GM23338 (cell line): ENCODE measurements around the gene OR9Q2. TPM values are rescaled to one million over a fixed set of nuclear protein-coding genes. Genes with fewer than 3 reads are reported as not detected.

Experiments
- ATAC-seq: fragments of 200-7000 bp; cut with Tn5 transposase; 3 replicates; pipeline ENCODE4 v1.9.1; 2020
- DNase-seq: peaks from one replicate; pipeline ENCODE4 v3.0.0-alpha.2; 2015; ENCODE audit warnings: low spot score
- H2AFZ ChIP-seq: fragments of 200-600 bp; sonication (generic); 2 replicates; pipeline ENCODE4 v1.8.0; 2016; ENCODE audit warnings: antibody characterized with exemption, mild to moderate bottlenecking, moderate library complexity
- H3F3A ChIP-seq: fragments of 200-600 bp; sonication (generic); replicated peaks from 2 replicates; pipeline ENCODE4 v1.8.0; 2017; ENCODE audit warnings: antibody characterized with exemption, mixed run types, low read depth
- H3K27ac ChIP-seq: fragments of 200-600 bp; sonication (generic); 2 replicates; pipeline ENCODE4 v1.6.1; 2016; ENCODE audit warnings: low read depth
- H3K27me3 ChIP-seq: fragments of 200-600 bp; sonication (generic); 2 replicates; pipeline ENCODE4 v1.8.0; 2016; ENCODE audit warnings: mild to moderate bottlenecking, mixed run types, moderate library complexity; ENCODE audit not compliant: insufficient read depth
- H3K36me3 ChIP-seq: fragments of 200-600 bp; sonication (generic); 2 replicates; pipeline ENCODE4 v1.8.0; 2016; ENCODE audit warnings: mild to moderate bottlenecking; ENCODE audit not compliant: insufficient read depth
- H3K4me1 ChIP-seq: fragments of 200-600 bp; sonication (generic); 2 replicates; pipeline ENCODE4 v1.8.0; 2016; ENCODE audit warnings: mild to moderate bottlenecking, moderate library complexity; ENCODE audit not compliant: insufficient read depth
- H3K4me2 ChIP-seq: fragments of 200-600 bp; sonication (generic); 2 replicates; pipeline ENCODE4 v1.7.1; 2017; ENCODE audit warnings: mixed run types
- H3K4me3 ChIP-seq: fragments of 200-600 bp; sonication (generic); 2 replicates; pipeline ENCODE4 v1.6.1; 2016; ENCODE audit warnings: mixed run types
- H3K79me2 ChIP-seq: fragments of 200-600 bp; sonication (generic); replicated peaks from 2 replicates; pipeline ENCODE4 v1.8.0; 2017; ENCODE audit warnings: mild to moderate bottlenecking; ENCODE audit not compliant: insufficient read depth
- H3K9me2 ChIP-seq: fragments of 200-600 bp; sonication (generic); 2 replicates; pipeline ENCODE4 v1.8.0; 2017; ENCODE audit not compliant: insufficient read depth
- H4K20me1 ChIP-seq: fragments of 200-600 bp; sonication (generic); replicated peaks from 2 replicates; pipeline ENCODE4 v1.8.0; 2017; ENCODE audit warnings: mild to moderate bottlenecking; ENCODE audit not compliant: insufficient read depth
- H3K27ac Mint-ChIP-seq: 2 replicates; pipeline ENCODE4 v1.8.0; 2020; ENCODE audit warnings: inconsistent platforms, mild to moderate bottlenecking, moderate library complexity, mixed read lengths
- H3K27me3 Mint-ChIP-seq: 3 replicates; pipeline ENCODE4 v1.8.0; 2022; ENCODE audit warnings: low read depth, mild to moderate bottlenecking, moderate library complexity, mixed read lengths, inconsistent platforms; ENCODE audit not compliant: insufficient read depth, poor library complexity
- H3K36me3 Mint-ChIP-seq: 3 replicates; pipeline ENCODE4 v1.8.0; 2021; ENCODE audit warnings: low read depth, mild to moderate bottlenecking, inconsistent platforms, moderate library complexity, mixed read lengths
- H3K4me1 Mint-ChIP-seq: 3 replicates; pipeline ENCODE4 v1.8.0; 2020; ENCODE audit warnings: mild to moderate bottlenecking, inconsistent platforms, mixed read lengths
- H3K4me3 Mint-ChIP-seq: 3 replicates; pipeline ENCODE4 v1.8.0; 2021; ENCODE audit warnings: moderate library complexity, mild to moderate bottlenecking, inconsistent platforms, mixed read lengths
- H3K9me3 Mint-ChIP-seq: 3 replicates; pipeline ENCODE4 v1.8.0; 2020; ENCODE audit warnings: moderate library complexity, mild to moderate bottlenecking, inconsistent platforms, mixed read lengths
- CREB1 ChIP-seq: fragments of 250-450 bp; sonication (Bioruptor Pico); IDR thresholded peaks from 2 replicates; pipeline ENCODE4 v1.5.0; 2020; ENCODE audit warnings: low read depth, mild to moderate bottlenecking, moderate library complexity
- CTCF ChIP-seq, 2 experiments: fragments of 200-600 bp in 1 of 2; sonication (generic) in 1 of 2; conservative IDR thresholded peaks; 2 replicates each; pipeline versions ENCODE4 v1.5.1 to v1.6.1; 2016 to 2017; ENCODE audit warnings: antibody characterized with exemption in 2 of 2, low read depth in 2 of 2, mild to moderate bottlenecking in 2 of 2, moderate library complexity in 1 of 2
- ETS1 ChIP-seq: IDR thresholded peaks from 2 replicates; pipeline ENCODE4 v1.6.1; 2016; ENCODE audit warnings: antibody characterized with exemption
- EZH2 ChIP-seq: fragments of 200-600 bp; sonication (generic); IDR thresholded peaks from one replicate; pipeline ENCODE4 v1.8.0; 2017; ENCODE audit warnings: antibody characterized with exemption, mild to moderate bottlenecking, low read depth; ENCODE audit not compliant: unreplicated experiment
- EZH2phosphoT487 ChIP-seq: fragments of 200-600 bp; sonication (generic); IDR thresholded peaks from one replicate; pipeline ENCODE4 v1.8.1; 2018; ENCODE audit warnings: antibody characterized with exemption; ENCODE audit not compliant: unreplicated experiment
- JUNB ChIP-seq: IDR thresholded peaks from one replicate; pipeline ENCODE4 v1.6.1; 2016; ENCODE audit warnings: antibody characterized with exemption; ENCODE audit not compliant: unreplicated experiment
- NANOG ChIP-seq: IDR thresholded peaks from 2 replicates; pipeline ENCODE4 v1.6.1; 2016; ENCODE audit warnings: antibody characterized with exemption, borderline replicate concordance
- POLR2AphosphoS5 ChIP-seq: IDR thresholded peaks from 2 replicates; pipeline ENCODE4 v1.6.1; 2016; ENCODE audit warnings: antibody characterized with exemption, low read depth
- REST ChIP-seq: IDR thresholded peaks from one replicate; pipeline ENCODE4 v1.6.1; 2018; ENCODE audit warnings: antibody characterized with exemption; ENCODE audit not compliant: unreplicated experiment
- STAT1 ChIP-seq: IDR thresholded peaks from one replicate; pipeline ENCODE4 v1.6.1; 2016; ENCODE audit warnings: antibody characterized with exemption; ENCODE audit not compliant: unreplicated experiment
- ZNF114 ChIP-seq: fragments of 250-450 bp; sonication (Bioruptor Pico); IDR thresholded peaks from 2 replicates; pipeline ENCODE4 v1.5.0; 2020; ENCODE audit warnings: mild to moderate bottlenecking, moderate library complexity
- ZNF331 ChIP-seq: fragments of 250-450 bp; sonication (Bioruptor Pico); IDR thresholded peaks from 2 replicates; pipeline ENCODE4 v1.5.0; 2020; ENCODE audit warnings: low read depth, mild to moderate bottlenecking, moderate library complexity
- ZNF462 ChIP-seq: fragments of 250-450 bp; sonication (Bioruptor Pico); IDR thresholded peaks from 2 replicates; pipeline ENCODE4 v1.5.0; 2020; ENCODE audit warnings: mild to moderate bottlenecking, moderate library complexity
- long read RNA-seq: library from polyadenylated mRNA; unstranded; transcript quantifications from one replicate; pipeline ENCODE4 v2.0.0, GENCODE V29; 2020; ENCODE audit not compliant: unreplicated experiment
- polyA plus RNA-seq: library from polyadenylated mRNA; unstranded; fragments of >200 nt; fragmentation: Nextera tagmentation; extraction: Ambion mirVana; gene quantifications from 2 replicates; pipeline ENCODE4 v1.2.1, GENCODE V29; 2016
- total RNA-seq: library from RNA; depleted of rRNA; stranded (reverse); fragments of >200 nt; shearing (Covaris generic); gene quantifications from 2 replicates; pipeline ENCODE4 v1.2.3, GENCODE V29; 2014; rRNA removed

Gene OR9Q2
- total RNA-seq = 0.17 TPM in 1 of 2 replicates, not detected in the other
- polyA plus RNA-seq = not detected in 2 replicates
- long read RNA-seq = 0 reads

GRCh38 chr11:58188770-58189169 lies at the start of gene OR9Q2:
TSS of gene OR9Q2 (plus strand) at chr11:58189070. CDS start at chr11:58190491, 1,421 bp downstream.
- Mint-ChIP-seq H3K27me3 (no peaks in the 10 kb centered on the region), H3K27ac (no peak within 1 kb of the TSS), H3K4me3 (no peak within 1 kb of the TSS), H3K36me3 (no peaks in the 10 kb centered on the region), H3K9me3 (no peaks in the 10 kb centered on the region; the same call in 2 of the 3 replicates), H3K4me1 (peaks cover 2% of the 10 kb centered on the region; the same call in 1 of the 3 replicates)
- no peak within 1 kb of the TSS for H3K27ac ChIP-seq
- H3K4me1 ChIP-seq = no peaks in the 10 kb centered on the region
- no peaks in the 10 kb centered on the region for H4K20me1 ChIP-seq
- TF ChIP-seq NANOG (no peak), ZNF331 (CRISPR knock-in tag) (no peak), ZNF114 (CRISPR knock-in tag) (no peak), ETS1 (no peak), CTCF (conservative IDR thresholded peaks at IDR 0.05; ENCODE audit: low read depth in 2 of 2) (no peak), EZH2phosphoT487 (no peak), REST (no peak), ZNF462 (no peak), JUNB (no peak), STAT1 (no peak), EZH2 (no peak), CREB1 (CRISPR knock-in tag) (no peak), POLR2AphosphoS5 (no peak)
- peaks cover 31% of the 10 kb centered on the region for H3K9me2 ChIP-seq
- ATAC-seq (no peak), DNase-seq (no peak)
- no peak within 1 kb of the TSS for H3K4me2 ChIP-seq
- H3K4me3 ChIP-seq = no peak within 1 kb of the TSS
- H3K79me2 ChIP-seq = no peaks in the 10 kb centered on the region
- no peaks in the 10 kb centered on the region for H3F3A ChIP-seq
- H3K36me3 ChIP-seq = no peaks in the 10 kb centered on the region
- H2AFZ ChIP-seq = no peak within 1 kb of the TSS
- H3K27me3 ChIP-seq = no peaks in the 10 kb centered on the region
